OCI-LY7 (cell line): ENCODE results near the gene SART3. TPM values are rescaled to one million over a fixed set of nuclear protein-coding genes. Genes with fewer than 3 reads are reported as not detected.

Experiments
- BruUV-seq: library from RNA; stranded (reverse); fragments of 400-500 nt; replicated peaks from 2 replicates; lab custom pipeline; 2021; lab: Mats Ljungman, UMichigan
- CTCF ChIA-PET: fragments of 300-600 bp; sonication (Branson Sonifier 250); formaldehyde crosslinking; loops from one replicate; lab custom pipeline; 2022; ENCODE audit warnings: antibody characterized with exemption; ENCODE audit not compliant: unreplicated experiment; lab: Charles Lee
- POLR2A ChIA-PET: fragments of 300-600 bp; sonication (Branson Sonifier 250); formaldehyde crosslinking; loops from one replicate; lab custom pipeline; 2022; ENCODE audit warnings: antibody characterized with exemption; lab: Charles Lee
- DNase-seq: peaks from one replicate; pipeline ENCODE4 v3.0.0-alpha.2; 2015; ENCODE audit warnings: low spot score
- H2AFZ ChIP-seq: fragments of 200-600 bp; sonication (generic), shearing (Covaris generic); 2 replicates; pipeline ENCODE4 v1.6.1; 2014; ENCODE audit warnings: mild to moderate bottlenecking, antibody characterized with exemption, low read length, moderate library complexity
- H3K27ac ChIP-seq: fragments of 200-600 bp; sonication (generic); 2 replicates; pipeline ENCODE4 v1.5.1; 2014; ENCODE audit warnings: mixed run types, low read depth, mild to moderate bottlenecking, moderate library complexity, low read length, inconsistent platforms; ENCODE audit not compliant: poor library complexity, severe bottlenecking
- H3K36me3 ChIP-seq: fragments of 200-600 bp; sonication (generic); 2 replicates; pipeline ENCODE4 v1.6.1; 2014; ENCODE audit warnings: mild to moderate bottlenecking, antibody characterized with exemption, low read length, moderate library complexity, mixed read lengths; ENCODE audit not compliant: insufficient read depth
- H3K4me1 ChIP-seq: fragments of 200-600 bp; sonication (generic); 2 replicates; pipeline ENCODE4 v1.5.1; 2014; ENCODE audit warnings: mild to moderate bottlenecking, low read length; ENCODE audit not compliant: insufficient read depth, poor library complexity, severe bottlenecking
- H3K4me2 ChIP-seq: fragments of 200-600 bp; sonication (generic); 2 replicates; pipeline ENCODE4 v1.6.1; 2014; ENCODE audit warnings: mild to moderate bottlenecking, low read length
- H3K4me3 ChIP-seq: fragments of 200-600 bp; sonication (generic); 2 replicates; pipeline ENCODE4 v1.5.1; 2014; ENCODE audit warnings: mild to moderate bottlenecking, low read depth, low read length; ENCODE audit not compliant: poor library complexity, severe bottlenecking
- H3K79me2 ChIP-seq: fragments of 200-600 bp; sonication (generic); 2 replicates; pipeline ENCODE4 v1.6.1; 2016; ENCODE audit warnings: low read depth, mild to moderate bottlenecking, low read length, moderate library complexity, mixed read lengths; ENCODE audit not compliant: insufficient read depth
- H3K9me2 ChIP-seq: fragments of 200-600 bp; sonication (generic); 2 replicates; pipeline ENCODE4 v1.6.1; 2016; ENCODE audit warnings: mild to moderate bottlenecking, low read length, mixed read lengths; ENCODE audit not compliant: insufficient read depth
- H3K9me3 ChIP-seq: fragments of 200-600 bp; sonication (generic); 2 replicates; pipeline ENCODE4 v1.6.1; 2014; ENCODE audit warnings: mild to moderate bottlenecking, mixed run types, low read length, mixed read lengths
- H4K20me1 ChIP-seq: fragments of 200-600 bp; sonication (generic); 2 replicates; pipeline ENCODE4 v1.6.1; 2014; ENCODE audit warnings: mild to moderate bottlenecking, antibody characterized with exemption, low read length, moderate library complexity, mixed read lengths; ENCODE audit not compliant: insufficient read depth
- EZH2phosphoT487 ChIP-seq: fragments of 200-600 bp; sonication (generic); IDR thresholded peaks from 2 replicates; pipeline ENCODE4 v1.6.1; 2018; ENCODE audit warnings: low read depth, borderline replicate concordance, mild to moderate bottlenecking, mixed run types, antibody characterized with exemption, low read length, moderate library complexity, mixed read lengths
- intact Hi-C: fragments of 100-400 bp; cut with micrococcal nuclease; formaldehyde crosslinking; loops from one replicate; pipeline ENCODE4 v1.10.0; 2022; ENCODE audit not compliant: unreplicated experiment
- total RNA-seq, 2 experiments: library from RNA; depleted of rRNA in 1 of 2; stranded (reverse); fragments of >200 nt in 1 of 2; shearing (Covaris generic) in 1 of 2; gene quantifications; 2 replicates each; pipeline ENCODE4 v1.2.3, GENCODE V29; 2014 to 2022
- TF ChIP-seq, protein P1 (sequence below): fragments of 200-600 bp; sonication (generic); conservative IDR thresholded peaks from 2 replicates; pipeline ENCODE4 v1.5.1; 2014; ENCODE audit warnings: mild to moderate bottlenecking, antibody characterized with exemption, low read length, moderate library complexity, mixed read lengths

SART3 gene
- total RNA-seq, 2 experiments from 2014 or later: 143 to 211 TPM

DNA sequence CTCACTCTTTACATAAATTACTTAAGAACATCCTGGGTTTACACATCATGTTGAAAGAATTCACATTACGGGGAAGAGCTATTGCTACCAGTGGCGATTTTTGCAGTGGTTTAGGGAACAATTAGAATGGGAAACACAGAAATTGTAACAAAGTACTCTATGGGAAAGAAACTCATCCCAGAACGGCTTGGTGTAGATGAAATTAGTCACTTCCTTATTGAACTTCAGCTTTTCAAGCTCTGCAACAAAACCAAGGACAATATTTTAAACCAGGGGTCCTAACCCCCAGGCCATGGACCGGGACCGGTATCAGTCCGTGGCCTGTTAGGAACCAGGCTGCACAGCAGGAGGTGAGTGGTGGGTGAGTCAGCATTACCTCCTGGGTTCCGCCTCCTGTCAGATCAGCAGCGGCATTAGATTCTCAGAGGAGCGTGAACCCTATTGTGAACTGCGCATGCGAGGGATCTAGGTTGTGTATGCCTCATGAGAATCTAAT, 78.2 kb downstream of the SART3 start:
- H2AFZ ChIP-seq: no peak overlapping the region
- no peak overlapping the region for H3K27ac ChIP-seq
- H3K4me3 ChIP-seq: no peak overlapping the region
- no peaks in the 10 kb centered on the region for H3K79me2 ChIP-seq
- DNase-seq: no peak
- CTCF ChIA-PET: no interaction called here
- no peak overlapping the region for H3K4me2 ChIP-seq
- no TSS peak for BruUV-seq
- no peaks in the 10 kb centered on the region for H3K4me1 ChIP-seq
- H4K20me1 ChIP-seq: no peaks in the 10 kb centered on the region
- TF ChIP-seq, protein P1, sequence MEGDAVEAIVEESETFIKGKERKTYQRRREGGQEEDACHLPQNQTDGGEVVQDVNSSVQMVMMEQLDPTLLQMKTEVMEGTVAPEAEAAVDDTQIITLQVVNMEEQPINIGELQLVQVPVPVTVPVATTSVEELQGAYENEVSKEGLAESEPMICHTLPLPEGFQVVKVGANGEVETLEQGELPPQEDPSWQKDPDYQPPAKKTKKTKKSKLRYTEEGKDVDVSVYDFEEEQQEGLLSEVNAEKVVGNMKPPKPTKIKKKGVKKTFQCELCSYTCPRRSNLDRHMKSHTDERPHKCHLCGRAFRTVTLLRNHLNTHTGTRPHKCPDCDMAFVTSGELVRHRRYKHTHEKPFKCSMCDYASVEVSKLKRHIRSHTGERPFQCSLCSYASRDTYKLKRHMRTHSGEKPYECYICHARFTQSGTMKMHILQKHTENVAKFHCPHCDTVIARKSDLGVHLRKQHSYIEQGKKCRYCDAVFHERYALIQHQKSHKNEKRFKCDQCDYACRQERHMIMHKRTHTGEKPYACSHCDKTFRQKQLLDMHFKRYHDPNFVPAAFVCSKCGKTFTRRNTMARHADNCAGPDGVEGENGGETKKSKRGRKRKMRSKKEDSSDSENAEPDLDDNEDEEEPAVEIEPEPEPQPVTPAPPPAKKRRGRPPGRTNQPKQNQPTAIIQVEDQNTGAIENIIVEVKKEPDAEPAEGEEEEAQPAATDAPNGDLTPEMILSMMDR: no peak
- TF ChIP-seq EZH2phosphoT487: no peak
- peaks cover 6% of the 10 kb centered on the region; the same call in 1 of the 2 replicates for H3K9me3 ChIP-seq
- POLR2A ChIA-PET: no interaction called here
- no peaks in the 10 kb centered on the region for H3K9me2 ChIP-seq
- intact Hi-C loops: no loop called here
- H3K36me3 ChIP-seq: no peaks in the 10 kb centered on the region

DNA sequence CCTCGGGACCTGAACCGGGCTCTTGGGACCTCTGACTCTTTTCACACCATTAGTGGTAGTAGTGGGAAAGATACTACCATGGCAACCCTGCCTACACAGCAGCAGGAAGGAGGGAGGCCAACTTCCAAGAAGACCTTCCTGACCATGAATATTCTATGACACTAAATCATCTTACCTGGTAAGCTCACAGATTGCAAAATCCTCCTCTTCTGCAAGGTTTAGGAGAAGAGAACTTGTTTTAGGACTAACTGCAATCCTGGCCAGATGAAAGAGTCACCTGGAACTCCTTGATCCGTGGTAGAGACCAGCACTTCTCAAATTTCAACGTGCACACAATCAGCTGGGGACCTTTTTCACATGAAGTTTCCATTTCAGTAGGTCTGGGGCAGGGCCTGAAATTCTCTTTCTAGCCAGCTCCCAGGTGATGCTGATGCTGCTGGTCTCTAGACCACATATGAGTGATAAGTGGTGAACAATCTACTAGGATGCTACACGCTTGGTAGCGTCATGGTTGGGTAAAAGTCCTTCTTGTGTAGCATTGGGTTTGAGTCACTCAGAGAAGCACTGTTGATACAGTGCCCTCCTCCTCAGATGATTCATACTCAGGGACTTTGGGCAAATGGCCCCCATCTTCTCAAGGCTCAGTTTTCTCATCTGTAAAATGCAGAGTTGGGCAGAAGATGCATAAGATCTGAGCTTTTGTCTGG, 81.5 kb downstream of the SART3 start:
- H3K27ac ChIP-seq: no peak overlapping the region
- no peak overlapping the region for H3K4me2 ChIP-seq
- no peak overlapping the region for H2AFZ ChIP-seq
- no peaks in the 10 kb centered on the region for H3K4me1 ChIP-seq
- ChIA-PET CTCF (no interaction called here), POLR2A (no interaction called here)
- H3K36me3 ChIP-seq: no peaks in the 10 kb centered on the region
- no peak for TF ChIP-seq EZH2phosphoT487
- TF ChIP-seq, protein P1: no peak
- H4K20me1 ChIP-seq: no peaks in the 10 kb centered on the region
- no peak for DNase-seq
- no peaks in the 10 kb centered on the region for H3K79me2 ChIP-seq
- intact Hi-C loops: no loop called here
- no TSS peak for BruUV-seq
- H3K9me3 ChIP-seq: no peaks in the 10 kb centered on the region
- H3K9me2 ChIP-seq: no peaks in the 10 kb centered on the region
- H3K4me3 ChIP-seq: no peak overlapping the region

DNA sequence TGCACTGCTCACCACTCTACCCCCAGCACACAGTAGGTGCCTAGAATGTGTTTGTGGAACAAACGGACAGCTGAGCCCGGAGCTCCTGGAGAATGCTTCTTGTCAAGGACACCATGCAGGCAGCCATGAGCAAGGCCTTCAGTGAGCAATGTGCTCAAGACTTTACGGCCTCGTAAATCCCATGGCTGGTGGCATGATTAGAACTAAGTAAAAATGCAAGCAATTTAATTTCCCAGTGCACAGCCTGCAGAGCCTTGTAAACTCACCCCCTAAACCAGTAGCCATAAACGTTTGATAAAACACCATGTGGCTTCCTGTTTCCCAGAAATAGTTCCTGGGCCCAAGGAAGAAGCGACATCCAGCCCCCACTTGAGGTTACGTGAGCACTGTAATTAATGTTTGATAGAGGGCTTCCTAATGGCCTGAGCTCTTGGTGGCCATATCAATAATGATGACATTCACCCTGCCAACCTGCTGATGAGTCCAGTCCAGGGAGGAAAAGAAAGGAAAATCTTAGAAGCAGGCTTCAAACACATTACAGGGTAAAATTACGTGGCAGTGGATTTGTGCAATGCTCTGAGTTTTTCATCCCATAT, 82.3 kb downstream of the SART3 start:
- intact Hi-C loops: no loop called here
- CTCF ChIA-PET: no interaction called here
- Histone ChIP-seq H3K36me3 (no peaks in the 10 kb centered on the region), H3K4me2 (no peak overlapping the region), H3K9me2 (no peaks in the 10 kb centered on the region), H4K20me1 (no peaks in the 10 kb centered on the region), H2AFZ (no peak overlapping the region), H3K79me2 (no peaks in the 10 kb centered on the region), H3K4me3 (no peak overlapping the region), H3K4me1 (no peaks in the 10 kb centered on the region), H3K9me3 (no peaks in the 10 kb centered on the region), H3K27ac (no peak overlapping the region)
- DNase-seq: no peak
- no peak for TF ChIP-seq EZH2phosphoT487
- TF ChIP-seq, protein P1: no peak
- BruUV-seq: no TSS peak
- POLR2A ChIA-PET: interaction anchor here (0.5 kb wide), 1 partner anchor 201 kb away, joined by 9 read pairs; no protein-coding TSS in a partner anchor
